NCI-H1694 treated with DMSO at 0.1 percent for 48 hours (cell line): ENCODE results near the gene DYNC1LI1.
"Not testable (repeated sequence)": the region's sequence is repeated elsewhere in the genome, so short reads cannot be mapped to it uniquely, and the experiment has no call there.

Source experiments
- DNase-seq: peaks from one replicate; lab custom pipeline; 2025; lab: John Stamatoyannopoulos, UW

DYNC1LI1 gene

DNA sequence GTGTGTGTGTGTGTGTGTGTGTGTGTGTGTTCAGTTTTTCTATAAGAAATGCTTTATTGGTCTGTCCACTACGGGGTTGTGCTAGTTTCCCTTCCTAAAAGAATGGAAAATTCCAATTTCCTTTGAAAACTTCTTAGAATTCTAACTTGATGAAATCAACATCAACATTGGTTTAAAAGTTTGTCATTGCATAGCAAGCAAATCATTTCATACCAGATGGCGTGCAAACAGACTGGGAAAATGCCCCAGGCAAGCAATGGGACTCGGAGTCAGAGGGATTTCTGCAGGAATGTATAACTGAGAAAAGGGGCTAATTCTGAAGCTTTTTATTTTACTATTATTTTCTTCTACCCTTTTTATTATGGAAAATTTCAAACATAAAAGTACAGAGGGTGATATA is 13.1 kb upstream of the DYNC1LI1 start:
- no peak for DNase-seq

DNA sequence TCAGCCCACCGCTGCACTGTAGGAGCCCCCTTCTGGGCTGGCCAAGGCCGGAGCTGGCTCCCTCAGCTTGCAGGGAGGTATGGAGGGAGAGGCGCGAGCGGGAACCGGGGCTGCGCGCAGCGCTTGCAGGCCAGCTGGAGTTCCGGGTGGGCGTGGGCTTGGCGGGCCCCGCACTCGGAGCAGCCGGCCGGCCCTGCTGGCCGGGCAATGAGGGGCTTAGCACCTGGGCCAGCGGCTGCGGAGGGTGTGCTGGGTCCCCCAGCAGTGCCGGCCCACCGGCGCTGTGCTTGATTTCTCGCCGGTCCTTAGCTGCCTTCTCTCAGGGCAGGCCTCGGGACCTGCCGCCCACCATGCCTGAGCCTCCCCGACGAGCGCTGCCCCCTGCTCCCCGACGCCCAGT is 8.0 kb upstream of the DYNC1LI1 start:
- not testable (repeated sequence) for DNase-seq

DNA sequence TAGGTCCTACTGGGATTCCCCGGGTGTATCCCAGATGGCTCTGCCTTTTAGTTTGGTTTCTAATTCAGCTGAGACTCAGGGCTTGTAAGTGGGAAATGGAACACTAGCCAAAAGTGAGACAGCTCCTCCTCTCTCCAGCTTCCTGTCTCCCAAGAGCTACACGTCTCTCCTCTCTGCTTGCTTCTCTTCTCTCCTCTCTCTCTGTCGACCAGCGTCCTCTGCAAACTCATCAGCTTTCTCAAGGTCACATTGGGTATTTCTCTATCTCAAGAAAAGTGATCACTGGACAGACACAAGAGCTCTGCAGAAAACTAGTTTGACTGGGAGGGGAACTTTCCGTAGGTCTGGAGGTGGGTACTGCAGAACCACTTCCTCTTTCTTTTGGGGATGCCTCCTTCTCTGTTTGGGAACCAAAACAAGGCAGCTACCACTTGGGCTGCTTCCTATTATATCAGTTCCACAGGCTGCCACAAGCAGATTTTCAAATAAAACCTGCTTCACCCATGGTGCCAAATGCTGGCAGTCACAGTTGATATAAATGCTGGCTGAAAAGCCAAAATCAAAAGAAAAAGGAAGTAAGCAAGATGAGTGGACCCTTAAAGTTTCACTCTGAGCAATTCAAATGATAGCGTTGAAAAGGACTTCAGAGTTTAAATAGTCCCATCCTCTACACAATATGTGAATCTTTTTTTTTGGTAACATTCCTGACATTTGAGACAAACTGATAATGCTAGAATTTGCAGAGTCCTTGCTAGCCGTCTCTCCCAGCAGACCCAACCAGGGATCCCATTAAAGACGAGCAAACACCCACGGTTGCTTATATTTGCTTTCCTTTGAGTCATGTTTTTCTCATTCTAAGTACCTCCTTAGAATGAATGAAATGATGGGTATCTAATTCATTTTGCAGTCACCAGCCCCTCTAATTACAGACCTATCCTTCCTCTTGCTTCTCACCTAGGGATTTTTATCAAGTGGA is 7.2 kb upstream of the DYNC1LI1 start:
- no peak for DNase-seq

DNA sequence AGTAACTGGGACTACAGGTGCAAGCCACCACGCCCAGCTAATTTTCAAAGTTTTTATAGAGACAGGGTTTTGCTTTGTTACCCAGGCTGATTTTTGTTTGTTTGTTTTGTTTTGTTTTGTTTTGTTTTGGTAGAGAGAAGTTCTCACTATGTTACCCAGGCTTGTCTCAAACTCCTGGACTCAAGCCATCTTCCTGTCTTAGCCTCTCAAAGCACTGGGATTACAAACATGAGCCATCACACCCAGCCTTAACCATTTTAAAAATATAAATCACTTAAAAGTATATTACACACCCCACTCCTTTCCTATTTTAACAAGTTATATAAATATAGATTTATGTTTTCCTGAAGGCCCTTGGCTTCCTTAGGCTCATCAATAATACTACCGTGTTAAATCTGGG is 6.5 kb upstream of the DYNC1LI1 start:
- no peak for DNase-seq

DNA sequence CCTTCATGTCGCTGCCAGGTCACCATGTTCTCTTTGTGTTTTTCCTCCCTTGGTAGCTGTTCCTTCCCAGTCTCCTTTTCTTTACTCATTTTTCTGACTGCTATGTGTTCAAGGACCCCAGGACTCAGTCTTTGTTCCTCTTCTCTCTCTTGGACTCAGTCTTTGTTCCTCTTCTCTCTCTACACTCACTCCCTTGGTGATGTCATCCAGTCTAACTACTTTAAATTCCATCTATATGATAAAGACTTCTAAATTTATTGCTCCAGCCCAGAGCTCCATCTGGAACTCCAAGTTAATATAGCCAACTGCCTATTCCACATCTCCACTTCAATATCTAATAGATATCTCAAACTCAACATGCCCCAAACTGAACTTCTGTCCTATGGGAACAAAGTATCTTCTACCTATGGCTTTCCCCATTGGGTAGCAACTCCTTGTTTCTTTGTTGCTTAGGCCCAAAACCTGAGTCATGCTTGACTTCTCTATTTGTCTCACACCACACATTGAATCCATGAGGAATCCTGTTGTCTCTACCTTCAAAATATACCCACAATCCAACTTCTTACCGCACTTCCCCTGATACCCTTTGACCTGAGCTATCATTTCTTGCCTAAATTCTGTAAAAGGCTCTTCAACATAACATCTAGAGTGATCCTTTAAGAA is 4.9 kb upstream of the DYNC1LI1 start:
- DNase-seq = no peak

DNA sequence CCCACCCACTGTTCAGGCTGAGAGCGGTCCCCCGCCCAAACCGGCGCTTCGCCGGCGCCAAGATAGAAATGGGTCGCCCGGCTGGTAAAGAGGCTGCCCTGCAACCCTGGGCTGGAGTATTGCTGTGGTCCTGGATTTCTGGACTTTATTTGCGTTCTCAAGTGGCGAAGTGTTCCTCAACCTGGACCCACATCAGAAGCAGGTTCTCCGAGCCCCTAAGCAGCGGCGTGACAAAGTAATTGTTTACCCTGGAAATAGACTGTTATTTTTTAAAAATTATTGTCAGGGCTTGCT is 481 bp upstream of the DYNC1LI1 start:
- DNase-seq = no peak

DNA sequence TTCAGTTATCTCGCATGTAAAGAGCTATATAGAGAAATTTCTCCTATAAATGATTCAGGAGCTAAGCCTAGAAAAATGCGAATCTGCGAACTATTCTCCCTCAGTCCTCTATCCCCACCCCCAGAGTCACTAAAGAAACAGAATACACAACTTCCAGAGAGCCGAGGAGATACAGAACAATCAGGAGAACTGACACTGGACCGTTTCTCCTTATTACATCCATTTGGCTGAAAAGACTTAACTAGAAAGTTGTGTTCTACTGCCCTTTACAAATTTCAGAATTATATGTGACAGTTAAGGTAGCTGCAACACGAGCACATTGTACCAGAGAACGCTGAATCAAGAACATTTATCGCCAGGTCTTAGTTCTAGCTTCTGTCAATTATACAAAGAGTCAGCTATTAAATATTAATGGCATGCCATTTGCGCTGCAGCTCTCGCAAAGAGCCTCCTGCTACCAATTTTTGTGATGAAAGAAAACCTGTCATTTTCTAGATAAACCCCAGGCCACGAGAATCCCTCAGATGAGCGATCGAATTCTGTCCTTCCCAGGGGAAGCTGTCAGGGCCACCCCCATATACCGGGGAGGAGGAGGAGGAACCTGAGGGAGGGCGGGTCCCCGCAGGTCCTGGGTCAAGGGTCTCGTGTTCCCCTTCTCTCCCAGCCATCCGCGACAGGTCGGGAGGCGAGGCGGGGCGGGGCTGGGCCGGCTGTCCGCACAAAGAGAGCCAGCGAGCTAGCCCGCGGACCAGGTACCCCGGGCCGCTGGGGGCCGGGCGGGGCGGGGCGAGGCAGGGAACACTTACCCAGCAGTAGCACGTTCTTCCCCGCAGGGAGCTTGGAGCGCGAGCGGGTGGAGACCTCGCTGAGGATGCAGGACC is 878 bp downstream of the DYNC1LI1 start:
- no peak for DNase-seq

DNA sequence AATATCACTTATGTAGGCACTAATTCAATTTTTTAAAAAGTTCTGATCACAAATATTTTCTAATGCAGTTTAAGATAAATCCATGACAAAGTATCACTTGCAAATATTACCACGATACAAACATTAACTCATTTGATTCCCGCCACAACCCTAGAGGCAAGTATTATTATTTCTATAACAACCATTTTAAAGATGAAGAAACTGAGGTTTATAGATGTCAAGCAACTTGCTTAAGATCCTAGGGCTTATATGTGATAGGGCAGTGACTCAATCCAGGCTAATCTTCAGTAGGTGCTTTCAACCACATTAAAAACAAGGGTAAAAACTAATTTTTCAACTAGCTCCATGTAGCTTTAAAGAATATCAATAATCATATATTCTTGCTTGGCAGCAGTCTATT is 1.7 kb downstream of the DYNC1LI1 start:
- no peak for DNase-seq

DNA sequence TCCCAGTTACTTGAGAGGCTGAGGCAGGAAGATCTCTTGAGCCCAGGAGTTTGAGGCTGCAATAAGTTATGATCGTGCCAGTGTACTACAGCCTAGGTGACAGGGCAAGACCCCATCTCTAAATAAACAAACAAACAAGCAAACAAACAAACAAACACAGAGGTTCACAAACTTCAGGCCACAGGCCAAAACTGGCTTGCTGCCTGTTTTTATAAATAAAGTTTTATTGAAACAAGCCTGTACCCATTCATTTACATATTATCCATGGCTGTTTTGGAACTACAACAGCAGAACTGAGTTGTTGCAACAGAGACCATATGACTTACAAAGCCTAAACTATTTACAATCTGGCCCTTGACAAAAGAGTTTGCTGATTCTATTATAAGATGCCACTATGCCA is 6.5 kb downstream of the DYNC1LI1 start:
- no peak for DNase-seq

DNA sequence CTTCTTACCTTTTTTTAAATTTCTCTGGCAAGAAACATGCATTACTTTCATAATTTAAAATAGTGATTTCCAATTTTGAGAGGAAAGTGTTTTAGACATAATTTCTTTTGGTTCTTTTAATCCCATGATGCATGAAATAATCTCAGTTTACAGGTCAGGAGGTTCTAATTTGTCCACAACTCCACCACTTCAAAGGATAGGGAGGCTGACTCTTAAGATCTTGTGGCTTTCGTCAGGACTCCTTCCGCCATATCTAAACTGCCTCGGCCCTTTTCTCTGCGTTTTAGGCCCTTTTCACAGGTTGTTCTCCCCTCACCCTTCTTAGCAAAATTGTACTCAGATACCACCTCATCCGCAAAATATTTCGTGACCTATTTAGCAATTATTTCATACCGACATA is 8.0 kb downstream of the DYNC1LI1 start:
- no peak for DNase-seq

DNA sequence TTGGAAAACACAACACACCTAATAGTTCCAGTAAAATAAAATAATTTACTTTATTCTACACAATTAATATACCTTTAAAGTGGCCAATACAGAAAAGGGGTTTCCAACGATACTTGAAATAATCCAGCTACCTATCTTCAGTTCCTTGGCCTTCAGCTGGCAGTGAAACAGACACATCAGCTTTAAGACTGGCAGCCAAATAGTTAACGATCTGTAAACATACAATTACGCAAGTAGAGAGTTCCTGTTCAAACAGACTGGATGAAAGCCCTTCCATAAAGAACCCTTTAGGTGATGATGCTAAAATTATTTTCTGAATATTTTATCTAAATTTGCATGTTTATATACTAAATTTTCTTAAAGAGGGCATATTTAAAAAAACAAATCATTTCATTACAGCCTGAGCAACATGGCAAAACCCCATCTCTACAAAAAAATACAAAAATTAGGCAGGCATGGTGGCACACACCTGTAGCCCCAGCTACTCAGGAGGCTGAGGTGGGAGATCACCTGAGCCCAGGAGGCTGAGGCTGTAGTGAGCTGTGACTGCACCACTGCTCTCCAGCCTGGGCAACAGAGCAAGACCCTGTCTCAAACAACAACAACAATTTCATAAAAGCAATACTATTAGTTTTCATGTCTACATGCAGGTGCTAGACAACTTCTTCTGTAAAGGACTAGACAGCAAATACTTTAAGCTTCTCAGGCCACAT is 12.9 kb downstream of the DYNC1LI1 start:
- DNase-seq = no peak

DNA sequence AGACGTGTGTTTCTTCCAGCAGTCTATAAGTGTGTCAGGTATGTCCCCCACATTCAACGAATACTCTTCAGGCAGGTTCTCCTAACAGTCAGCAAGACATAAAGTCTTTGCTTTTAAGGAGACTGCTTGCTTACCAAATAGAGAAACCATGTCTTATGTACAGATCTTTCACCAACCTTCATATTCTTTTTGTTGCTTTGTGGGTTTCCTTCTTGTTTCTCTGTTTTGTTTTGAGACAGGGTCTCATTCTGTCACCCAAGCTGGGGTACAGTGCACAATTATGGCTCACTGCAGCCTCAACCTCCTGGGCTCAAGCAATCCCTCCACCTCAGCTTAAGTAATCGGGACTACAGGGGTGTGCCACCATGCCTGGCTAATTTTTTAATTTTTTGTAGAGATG is 14.3 kb downstream of the DYNC1LI1 start:
- DNase-seq = no peak

DNA sequence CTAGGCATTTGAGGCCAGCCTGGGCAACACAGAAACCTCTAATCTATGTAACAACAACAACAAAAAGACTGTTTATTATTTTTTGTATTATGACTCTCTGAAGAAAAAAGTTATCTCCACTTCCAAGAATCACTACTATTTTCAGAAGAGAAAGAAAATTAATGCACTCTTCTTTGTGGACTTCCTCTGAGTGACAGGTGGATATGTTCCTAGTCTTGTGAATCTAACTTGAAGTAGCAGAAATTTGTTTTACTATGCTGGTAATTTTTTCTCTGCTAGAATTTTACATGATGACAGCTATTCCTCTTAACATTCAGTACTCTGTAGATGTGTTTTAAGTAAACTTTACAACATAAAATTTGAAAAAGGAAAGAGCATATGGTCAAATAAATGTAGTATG is 16.7 kb downstream of the DYNC1LI1 start:
- no peak for DNase-seq

DNA sequence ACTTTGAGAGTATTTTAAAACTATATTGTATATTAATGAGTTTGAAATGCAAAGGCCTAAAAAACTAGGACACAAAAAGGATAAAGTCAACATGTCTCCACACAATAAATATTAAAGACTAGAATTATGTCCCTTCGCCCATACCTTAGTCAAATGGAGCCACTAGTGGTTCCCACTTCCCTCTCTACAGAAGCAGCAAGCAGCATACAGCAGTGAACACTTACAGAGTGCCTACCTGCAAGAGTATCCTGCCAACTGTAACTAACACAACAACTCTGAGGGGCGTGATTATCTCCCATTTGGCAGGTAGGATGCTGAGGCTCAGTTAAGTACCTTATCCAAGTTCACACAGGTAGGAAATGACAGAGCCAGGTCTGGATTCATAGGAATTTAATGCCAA is 17.2 kb downstream of the DYNC1LI1 start:
- DNase-seq = no peak

DNA sequence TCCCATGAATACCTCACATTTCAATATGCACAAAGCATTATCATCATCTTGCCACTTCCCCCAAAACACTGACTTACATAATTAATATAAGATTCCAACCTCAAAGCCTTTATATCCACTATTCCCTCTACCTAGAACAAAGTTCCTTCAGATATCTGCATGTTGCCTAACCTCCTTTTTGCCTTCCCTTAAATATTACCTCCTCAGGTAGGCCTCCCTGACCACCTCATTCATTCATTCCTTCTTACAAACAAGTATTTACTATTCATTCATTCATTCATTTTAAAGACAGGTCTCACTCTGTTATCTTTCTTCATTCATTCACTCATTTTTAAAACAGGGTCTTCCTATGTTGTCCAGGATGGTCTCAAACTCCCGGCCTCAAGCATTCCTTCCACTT is 18.6 kb downstream of the DYNC1LI1 start:
- no peak for DNase-seq

DNA sequence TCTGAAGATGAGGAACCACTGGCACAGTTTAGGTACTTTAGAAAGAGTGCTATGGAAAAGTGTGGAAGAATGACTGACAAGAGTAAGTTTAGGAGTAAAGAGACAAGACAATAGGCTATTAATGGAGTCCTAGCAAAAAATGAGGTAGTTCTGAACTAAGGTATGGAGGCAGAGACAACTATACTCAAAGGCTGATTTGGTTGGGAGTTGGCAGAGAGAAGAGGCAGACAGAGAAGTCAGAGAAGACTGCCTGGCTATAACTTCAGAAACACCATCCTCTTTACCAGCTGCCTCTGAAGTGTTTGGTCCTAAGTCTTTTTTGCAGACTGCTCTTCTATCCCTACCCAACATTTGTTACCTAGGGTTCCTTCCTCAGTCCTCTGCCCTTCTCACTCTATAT is 19.2 kb downstream of the DYNC1LI1 start:
- DNase-seq = no peak

DNA sequence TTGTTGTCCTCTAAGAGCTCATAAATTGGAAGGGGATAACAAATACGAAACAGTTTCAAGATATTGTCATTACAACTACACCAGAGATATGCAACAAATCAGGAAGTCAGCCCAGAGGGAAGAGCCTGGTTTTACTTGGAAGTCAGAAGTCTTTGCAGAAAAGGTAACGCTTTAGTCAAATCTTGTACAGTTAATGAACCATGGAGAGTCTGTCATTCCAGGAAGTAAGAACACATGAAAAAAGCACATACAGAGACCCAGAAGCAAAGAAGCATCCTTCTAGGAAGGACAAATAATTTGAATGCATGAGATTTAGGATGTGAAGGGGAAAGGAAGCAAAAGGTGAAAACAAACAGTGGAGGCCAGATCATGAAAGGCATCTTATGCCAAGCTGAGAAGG is 19.6 kb downstream of the DYNC1LI1 start:
- no peak for DNase-seq

DNA sequence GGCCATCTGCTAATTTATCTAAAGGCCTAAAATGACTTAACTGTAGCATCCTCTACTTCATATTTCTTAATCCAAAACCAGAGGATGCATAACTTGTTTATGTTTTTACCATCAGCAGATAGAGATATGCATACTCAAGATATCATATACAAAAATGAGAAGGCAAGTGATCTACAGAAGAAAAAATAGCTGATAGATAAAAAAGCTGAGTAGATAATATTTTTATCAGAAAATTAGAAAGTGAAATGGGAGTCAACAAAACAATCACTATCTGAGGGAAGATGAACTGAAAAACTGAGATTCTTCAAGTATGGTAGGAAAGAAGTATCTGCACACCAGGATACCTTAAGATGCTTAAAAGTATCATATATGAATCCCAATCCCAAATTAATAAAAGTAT is 25.4 kb downstream of the DYNC1LI1 start:
- DNase-seq = no peak

DNA sequence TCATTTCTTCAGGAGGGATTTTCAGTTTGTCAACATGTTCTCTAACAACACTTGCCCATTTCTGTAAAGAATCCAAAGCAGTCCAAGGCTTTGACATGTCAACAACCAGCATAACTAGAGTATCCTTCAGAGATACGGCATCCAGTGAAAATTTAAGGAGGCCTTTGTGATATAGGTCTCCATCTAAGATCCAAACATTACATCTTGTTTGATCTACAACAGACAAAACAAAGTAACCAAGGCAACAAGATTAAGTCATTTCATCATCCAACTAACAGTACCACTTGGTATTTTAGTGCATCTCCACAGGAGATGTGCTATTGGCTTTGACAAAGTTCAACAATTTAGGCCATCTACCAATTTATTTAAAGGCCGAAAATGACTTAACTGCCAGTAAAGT is 25.8 kb downstream of the DYNC1LI1 start:
- no peak for DNase-seq

DNA sequence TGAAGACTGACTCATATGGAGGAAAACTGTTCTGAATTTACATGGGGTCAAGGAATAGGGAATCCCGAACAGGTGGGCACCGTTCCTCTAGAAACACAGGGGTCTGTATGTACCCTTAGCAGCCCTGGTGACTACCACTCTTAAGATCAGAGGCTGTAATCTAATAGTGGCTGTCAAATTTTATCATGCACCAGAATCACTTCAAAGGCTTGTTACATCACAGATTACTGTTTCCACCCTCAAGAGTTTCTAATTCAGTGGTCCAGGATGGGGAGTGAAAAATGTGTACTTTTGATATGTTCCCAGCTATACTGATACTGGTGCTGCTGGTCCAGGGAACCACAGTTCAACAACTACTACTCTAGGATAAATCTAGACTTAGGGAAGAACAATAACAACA is 27.9 kb downstream of the DYNC1LI1 start:
- DNase-seq = no peak

DNA sequence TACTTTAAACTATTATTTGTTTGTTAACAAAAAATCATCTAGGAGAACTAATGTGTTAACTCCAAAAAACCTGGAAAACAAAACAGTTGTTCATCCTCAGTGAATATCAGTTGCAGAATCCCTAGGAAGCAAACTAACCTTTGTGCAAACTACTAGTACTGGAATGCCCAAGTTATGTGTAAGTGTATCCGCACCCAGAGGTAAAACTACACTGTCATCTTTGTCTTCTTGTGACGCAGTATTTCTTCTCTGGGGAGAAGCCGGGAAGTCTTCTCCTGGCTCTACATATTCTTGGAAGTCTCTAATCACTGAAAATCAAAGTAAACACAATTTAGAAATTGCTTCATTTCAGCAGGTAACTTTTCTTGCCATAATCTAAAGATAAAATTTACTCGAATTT is 29.8 kb downstream of the DYNC1LI1 start:
- DNase-seq = no peak

DNA sequence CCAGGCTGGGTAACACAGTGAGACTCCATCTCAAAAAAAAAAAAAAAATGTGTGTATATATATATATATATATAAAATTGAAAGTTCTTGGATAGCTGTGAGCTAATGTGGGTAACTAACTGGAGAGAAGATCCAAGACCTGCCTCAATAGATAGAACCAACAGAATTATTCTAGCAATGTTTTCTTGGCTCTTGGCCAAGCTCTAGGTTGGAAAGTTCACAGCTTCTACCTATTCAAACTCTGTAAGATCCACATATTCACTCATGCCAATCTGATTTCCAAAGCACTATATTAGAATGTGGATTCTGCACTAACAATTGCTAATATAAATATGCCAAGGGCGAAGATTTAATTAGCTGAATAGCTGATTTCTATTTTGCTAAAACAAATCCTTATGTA is 38.2 kb downstream of the DYNC1LI1 start:
- no peak for DNase-seq
